WTC11 (cell line): ENCODE measurements around the gene NPHP3. TPM values are rescaled to one million over a fixed set of nuclear protein-coding genes. Genes with fewer than 3 reads are reported as not detected.
A peak's percentile ranks its signal among the peaks of the same experiment; 100 is the strongest.

Experiments
- ATAC-seq: fragments of 200-7000 bp; cut with Tn5 transposase; 2 replicates; pipeline ENCODE4 v1.10.0; 2021; ENCODE audit warnings: mild to moderate bottlenecking, moderate library complexity
- Bru-seq: library from RNA; stranded (reverse); fragments of 400-500 nt; gene quantifications from one replicate; lab custom pipeline; 2021; lab: Mats Ljungman, UMichigan
- CTCF ChIA-PET: fragments of 300-600 bp; sonication (Branson Sonifier 250); formaldehyde crosslinking; loops from one replicate; lab custom pipeline; 2021; ENCODE audit warnings: antibody characterized with exemption; lab: Charles Lee
- POLR2A ChIA-PET: fragments of 350-600 bp; sonication (Branson Sonifier 250); formaldehyde crosslinking; loops from one replicate; lab custom pipeline; 2021; ENCODE audit warnings: antibody characterized with exemption; lab: Charles Lee
- DNase-seq: peaks from one replicate; pipeline ENCODE4 v3.0.0; 2021; ENCODE audit warnings: low spot score
- H3K27ac Mint-ChIP-seq: 2 replicates; pipeline ENCODE4 v1.8.0; 2021; ENCODE audit warnings: mixed read lengths
- H3K27me3 Mint-ChIP-seq: 2 replicates; pipeline ENCODE4 v1.8.0; 2021; ENCODE audit warnings: low read depth, mild to moderate bottlenecking, moderate library complexity, mixed read lengths
- H3K36me3 Mint-ChIP-seq: 2 replicates; pipeline ENCODE4 v1.8.0; 2021; ENCODE audit warnings: mixed read lengths
- H3K4me1 Mint-ChIP-seq: 2 replicates; pipeline ENCODE4 v1.8.0; 2022; ENCODE audit warnings: mixed read lengths
- H3K4me3 Mint-ChIP-seq: 2 replicates; pipeline ENCODE4 v1.8.0; 2021; ENCODE audit warnings: mild to moderate bottlenecking, moderate library complexity, mixed read lengths
- H3K9me3 Mint-ChIP-seq: 2 replicates; pipeline ENCODE4 v1.8.0; 2021; ENCODE audit warnings: mixed read lengths
- ATF1 ChIP-seq: sonication (generic); formaldehyde crosslinking; IDR thresholded peaks from 2 replicates; pipeline ENCODE4 v1.8.1; 2023; ENCODE audit warnings: mild to moderate bottlenecking, moderate library complexity, missing genetic modification reagents
- CBFB ChIP-seq: sonication (generic); formaldehyde crosslinking; IDR thresholded peaks from 2 replicates; pipeline ENCODE4 v1.8.1; 2022; ENCODE audit warnings: mild to moderate bottlenecking, low read depth, missing genetic modification reagents
- CREM ChIP-seq: sonication (generic); formaldehyde crosslinking; IDR thresholded peaks from 2 replicates; pipeline ENCODE4 v1.8.1; 2022; ENCODE audit warnings: mild to moderate bottlenecking, missing genetic modification reagents, moderate library complexity
- ELF4 ChIP-seq: sonication (generic); formaldehyde crosslinking; IDR thresholded peaks from 2 replicates; pipeline ENCODE4 v1.8.1; 2022; ENCODE audit warnings: low read depth, mild to moderate bottlenecking, moderate library complexity, missing genetic modification reagents
- EMX1 ChIP-seq: fragments of 250-450 bp; sonication (Bioruptor Pico); IDR thresholded peaks from 2 replicates; pipeline ENCODE4 v1.8.0; 2021; ENCODE audit warnings: mild to moderate bottlenecking
- GABPB1 ChIP-seq: sonication (generic); formaldehyde crosslinking; IDR thresholded peaks from 2 replicates; pipeline ENCODE4 v1.8.1; 2023; ENCODE audit warnings: mild to moderate bottlenecking, missing genetic modification reagents
- IRF2 ChIP-seq: sonication (generic); formaldehyde crosslinking; IDR thresholded peaks from 2 replicates; pipeline ENCODE4 v1.8.0; 2022; ENCODE audit warnings: low read depth, missing genetic modification reagents, borderline replicate concordance
- JUN ChIP-seq: sonication (generic); formaldehyde crosslinking; IDR thresholded peaks from 2 replicates; pipeline ENCODE4 v1.8.0; 2023; ENCODE audit warnings: mild to moderate bottlenecking, missing genetic modification reagents
- PRRX2 ChIP-seq: fragments of 250-450 bp; sonication (Bioruptor Pico); IDR thresholded peaks from 2 replicates; pipeline ENCODE4 v1.8.0; 2021; ENCODE audit warnings: mild to moderate bottlenecking
- SOX15 ChIP-seq: fragments of 250-450 bp; sonication (Bioruptor Pico); IDR thresholded peaks from 2 replicates; pipeline ENCODE4 v1.9.0; 2021; ENCODE audit warnings: mild to moderate bottlenecking
- SP1 ChIP-seq: sonication (generic); formaldehyde crosslinking; conservative IDR thresholded peaks from 2 replicates; pipeline ENCODE4 v1.8.1; 2022; ENCODE audit warnings: missing genetic modification reagents
- TP53 ChIP-seq: sonication (generic); formaldehyde crosslinking; IDR thresholded peaks from 2 replicates; pipeline ENCODE4 v1.8.1; 2023; ENCODE audit warnings: mild to moderate bottlenecking, missing genetic modification reagents
- ZNF138 ChIP-seq: sonication (generic); formaldehyde crosslinking; conservative IDR thresholded peaks from 2 replicates; pipeline ENCODE4 v1.8.1; 2022; ENCODE audit warnings: mild to moderate bottlenecking, moderate library complexity, missing genetic modification reagents
- ZNF671 ChIP-seq: fragments of 250-450 bp; sonication (Bioruptor Pico); IDR thresholded peaks from 2 replicates; pipeline ENCODE4 v1.8.0; 2021; ENCODE audit warnings: mild to moderate bottlenecking
- long read RNA-seq, 3 experiments: library from RNA in 1 of 3; library from capped mRNA in 1 of 3; library from polyadenylated mRNA in 1 of 3; unstranded in 2 of 3; stranded (forward) in 1 of 3; transcript quantifications; one replicate each; pipeline ENCODE4 v2.0.0, GENCODE V29; 2021
- total RNA-seq: library from RNA; stranded (reverse); gene quantifications from 3 replicates; pipeline ENCODE4 v1.2.3, GENCODE V29; 2021
- TF ChIP-seq, protein P1 (sequence below): sonication (generic); formaldehyde crosslinking; IDR thresholded peaks from 2 replicates; pipeline ENCODE4 v1.8.1; 2023; ENCODE audit warnings: mild to moderate bottlenecking, missing genetic modification reagents
- TF ChIP-seq, protein P2 (sequence below): sonication (generic); formaldehyde crosslinking; IDR thresholded peaks from 2 replicates; pipeline ENCODE4 v1.8.1; 2023; ENCODE audit warnings: mild to moderate bottlenecking, missing genetic modification reagents
- TF ChIP-seq, protein P3 (sequence below): fragments of 250-450 bp; sonication (Bioruptor Pico); IDR thresholded peaks from 2 replicates; pipeline ENCODE4 v1.9.0; 2021; ENCODE audit warnings: moderate library complexity, mild to moderate bottlenecking, inconsistent platforms, borderline replicate concordance
- TF ChIP-seq, protein P4 (sequence below): sonication (generic); formaldehyde crosslinking; conservative IDR thresholded peaks from 2 replicates; pipeline ENCODE4 v1.8.1; 2022; ENCODE audit warnings: mild to moderate bottlenecking, missing genetic modification reagents
- TF ChIP-seq, protein P5 (sequence below): sonication (generic); formaldehyde crosslinking; IDR thresholded peaks from 2 replicates; pipeline ENCODE4 v1.8.1; 2023; ENCODE audit warnings: mild to moderate bottlenecking, missing genetic modification reagents, moderate library complexity
- TF ChIP-seq, protein P6 (sequence below): sonication (generic); formaldehyde crosslinking; IDR thresholded peaks from 2 replicates; pipeline ENCODE4 v1.8.0; 2022; ENCODE audit warnings: mild to moderate bottlenecking, missing genetic modification reagents

The NPHP3 gene, protein sequence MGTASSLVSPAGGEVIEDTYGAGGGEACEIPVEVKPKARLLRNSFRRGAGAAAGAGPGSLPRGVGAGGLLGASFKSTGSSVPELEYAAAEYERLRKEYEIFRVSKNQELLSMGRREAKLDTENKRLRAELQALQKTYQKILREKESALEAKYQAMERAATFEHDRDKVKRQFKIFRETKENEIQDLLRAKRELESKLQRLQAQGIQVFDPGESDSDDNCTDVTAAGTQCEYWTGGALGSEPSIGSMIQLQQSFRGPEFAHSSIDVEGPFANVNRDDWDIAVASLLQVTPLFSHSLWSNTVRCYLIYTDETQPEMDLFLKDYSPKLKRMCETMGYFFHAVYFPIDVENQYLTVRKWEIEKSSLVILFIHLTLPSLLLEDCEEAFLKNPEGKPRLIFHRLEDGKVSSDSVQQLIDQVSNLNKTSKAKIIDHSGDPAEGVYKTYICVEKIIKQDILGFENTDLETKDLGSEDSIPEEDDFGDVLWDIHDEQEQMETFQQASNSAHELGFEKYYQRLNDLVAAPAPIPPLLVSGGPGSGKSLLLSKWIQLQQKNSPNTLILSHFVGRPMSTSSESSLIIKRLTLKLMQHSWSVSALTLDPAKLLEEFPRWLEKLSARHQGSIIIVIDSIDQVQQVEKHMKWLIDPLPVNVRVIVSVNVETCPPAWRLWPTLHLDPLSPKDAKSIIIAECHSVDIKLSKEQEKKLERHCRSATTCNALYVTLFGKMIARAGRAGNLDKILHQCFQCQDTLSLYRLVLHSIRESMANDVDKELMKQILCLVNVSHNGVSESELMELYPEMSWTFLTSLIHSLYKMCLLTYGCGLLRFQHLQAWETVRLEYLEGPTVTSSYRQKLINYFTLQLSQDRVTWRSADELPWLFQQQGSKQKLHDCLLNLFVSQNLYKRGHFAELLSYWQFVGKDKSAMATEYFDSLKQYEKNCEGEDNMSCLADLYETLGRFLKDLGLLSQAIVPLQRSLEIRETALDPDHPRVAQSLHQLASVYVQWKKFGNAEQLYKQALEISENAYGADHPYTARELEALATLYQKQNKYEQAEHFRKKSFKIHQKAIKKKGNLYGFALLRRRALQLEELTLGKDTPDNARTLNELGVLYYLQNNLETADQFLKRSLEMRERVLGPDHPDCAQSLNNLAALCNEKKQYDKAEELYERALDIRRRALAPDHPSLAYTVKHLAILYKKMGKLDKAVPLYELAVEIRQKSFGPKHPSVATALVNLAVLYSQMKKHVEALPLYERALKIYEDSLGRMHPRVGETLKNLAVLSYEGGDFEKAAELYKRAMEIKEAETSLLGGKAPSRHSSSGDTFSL (N-terminal part only)
- 13.1 to 15.4 TPM (median 14.7 TPM) in 3 replicates for total RNA-seq
- Bru-seq, nascent RNA = percentile 83 among the genes with signal in this experiment
- long read RNA-seq, experiment 1, full-length matches to known transcripts = 11 of 24 reads
- long read RNA-seq, experiment 1, partial matches to known transcripts = 5 of 24 reads
- long read RNA-seq, experiment 1, other reads (novel, unspliced or antisense) = 8 of 24 reads
- long read RNA-seq, experiment 2, full-length matches to known transcripts = 1 of 7 reads
- long read RNA-seq, experiment 2, partial matches to known transcripts = 3 of 7 reads
- long read RNA-seq, experiment 2, other reads (novel, unspliced or antisense) = 3 of 7 reads
- long read RNA-seq, experiment 3 = 0 reads

DNA sequence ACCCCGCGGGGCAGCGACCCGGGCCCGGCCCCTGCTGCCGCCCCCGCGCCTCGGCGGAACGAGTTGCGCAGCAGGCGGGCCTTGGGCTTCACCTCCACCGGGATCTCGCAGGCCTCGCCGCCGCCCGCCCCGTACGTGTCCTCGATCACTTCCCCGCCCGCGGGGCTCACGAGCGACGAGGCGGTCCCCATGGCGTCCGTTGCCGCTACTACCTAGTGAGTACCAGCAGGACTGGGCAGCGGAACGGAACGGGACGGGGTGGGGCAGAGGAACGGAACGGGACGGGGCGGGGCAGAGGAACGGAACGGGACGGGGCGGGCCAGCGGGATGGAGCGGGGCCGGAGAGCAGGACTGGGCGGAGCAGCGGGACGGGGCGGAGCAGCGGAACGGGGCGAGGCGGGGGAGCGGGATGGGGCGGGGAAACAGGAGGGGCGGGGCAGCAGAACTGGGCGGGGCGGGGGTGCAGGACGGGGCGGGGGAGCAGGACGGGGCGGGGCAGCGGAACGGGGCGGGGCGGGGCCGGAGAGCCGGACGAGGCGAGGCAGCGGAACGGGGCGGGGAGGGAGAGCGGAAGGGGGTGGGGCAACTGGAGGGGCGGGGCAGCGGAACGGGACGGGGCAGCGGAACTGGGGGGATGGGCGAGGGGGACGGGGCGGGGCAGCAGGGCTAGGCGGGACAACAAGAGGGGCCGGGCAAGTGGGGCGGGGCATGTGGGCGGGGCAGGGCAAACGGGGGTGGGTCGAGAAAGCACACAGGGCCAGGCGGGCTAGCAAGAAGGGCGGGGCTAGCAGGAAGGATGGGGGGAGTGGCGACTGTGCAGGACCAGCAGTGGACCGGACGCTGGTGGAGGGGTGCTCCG is at the start of gene NPHP3:
TSS of gene NPHP3 (minus strand) at position 245 of the 859 bp plus-strand sequence. CDS start at position 191, 54 bp downstream.
- peak within 1 kb of the TSS; percentile 95 for H3K4me3 Mint-ChIP-seq
- no peaks in the 10 kb centered on the region for H3K27me3 Mint-ChIP-seq
- no peaks in the 10 kb centered on the region for H3K9me3 Mint-ChIP-seq
- CTCF ChIA-PET = interaction anchor here (1.0 to 1.1 kb wide), 2 partner anchors 9 kb away, joined by 3 read pairs; no protein-coding TSS in a partner anchor
- peaks cover 6% of the 10 kb centered on the region for H3K36me3 Mint-ChIP-seq
- ATAC-seq (peak; percentile 87), DNase-seq (peak; percentile 97)
- peaks cover 26% of the 10 kb centered on the region for H3K4me1 Mint-ChIP-seq
- H3K27ac Mint-ChIP-seq = peak within 1 kb of the TSS; percentile 89
- POLR2A ChIA-PET = interaction anchor here (1.1 kb wide), 1 partner anchor 62 kb away, joined by 4 read pairs; no protein-coding TSS in a partner anchor
- no peak for TF ChIP-seq EMX1 (CRISPR knock-in tag)
- TF ChIP-seq SP1 (CRISPR knock-in tag) = peak; percentile 83; the same call in 1 of the 2 replicates
- no peak for TF ChIP-seq IRF2 (CRISPR knock-in tag)
- TF ChIP-seq, protein P1, sequence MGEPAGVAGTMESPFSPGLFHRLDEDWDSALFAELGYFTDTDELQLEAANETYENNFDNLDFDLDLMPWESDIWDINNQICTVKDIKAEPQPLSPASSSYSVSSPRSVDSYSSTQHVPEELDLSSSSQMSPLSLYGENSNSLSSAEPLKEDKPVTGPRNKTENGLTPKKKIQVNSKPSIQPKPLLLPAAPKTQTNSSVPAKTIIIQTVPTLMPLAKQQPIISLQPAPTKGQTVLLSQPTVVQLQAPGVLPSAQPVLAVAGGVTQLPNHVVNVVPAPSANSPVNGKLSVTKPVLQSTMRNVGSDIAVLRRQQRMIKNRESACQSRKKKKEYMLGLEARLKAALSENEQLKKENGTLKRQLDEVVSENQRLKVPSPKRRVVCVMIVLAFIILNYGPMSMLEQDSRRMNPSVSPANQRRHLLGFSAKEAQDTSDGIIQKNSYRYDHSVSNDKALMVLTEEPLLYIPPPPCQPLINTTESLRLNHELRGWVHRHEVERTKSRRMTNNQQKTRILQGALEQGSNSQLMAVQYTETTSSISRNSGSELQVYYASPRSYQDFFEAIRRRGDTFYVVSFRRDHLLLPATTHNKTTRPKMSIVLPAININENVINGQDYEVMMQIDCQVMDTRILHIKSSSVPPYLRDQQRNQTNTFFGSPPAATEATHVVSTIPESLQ (CRISPR knock-in tag) = no peak
- TF ChIP-seq CREM = no peak
- no peak for TF ChIP-seq ZNF671 (CRISPR knock-in tag)
- TF ChIP-seq, protein P2, sequence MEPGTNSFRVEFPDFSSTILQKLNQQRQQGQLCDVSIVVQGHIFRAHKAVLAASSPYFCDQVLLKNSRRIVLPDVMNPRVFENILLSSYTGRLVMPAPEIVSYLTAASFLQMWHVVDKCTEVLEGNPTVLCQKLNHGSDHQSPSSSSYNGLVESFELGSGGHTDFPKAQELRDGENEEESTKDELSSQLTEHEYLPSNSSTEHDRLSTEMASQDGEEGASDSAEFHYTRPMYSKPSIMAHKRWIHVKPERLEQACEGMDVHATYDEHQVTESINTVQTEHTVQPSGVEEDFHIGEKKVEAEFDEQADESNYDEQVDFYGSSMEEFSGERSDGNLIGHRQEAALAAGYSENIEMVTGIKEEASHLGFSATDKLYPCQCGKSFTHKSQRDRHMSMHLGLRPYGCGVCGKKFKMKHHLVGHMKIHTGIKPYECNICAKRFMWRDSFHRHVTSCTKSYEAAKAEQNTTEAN (CRISPR knock-in tag) = no peak
- TF ChIP-seq, protein P3, sequence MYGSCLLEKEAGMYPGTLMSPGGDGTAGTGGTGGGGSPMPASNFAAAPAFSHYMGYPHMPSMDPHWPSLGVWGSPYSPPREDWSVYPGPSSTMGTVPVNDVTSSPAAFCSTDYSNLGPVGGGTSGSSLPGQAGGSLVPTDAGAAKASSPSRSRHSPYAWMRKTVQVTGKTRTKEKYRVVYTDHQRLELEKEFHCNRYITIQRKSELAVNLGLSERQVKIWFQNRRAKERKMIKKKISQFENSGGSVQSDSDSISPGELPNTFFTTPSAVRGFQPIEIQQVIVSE = no peak
- no peak for TF ChIP-seq PRRX2
- no peak for TF ChIP-seq GABPB1 (CRISPR knock-in tag)
- TF ChIP-seq CBFB (CRISPR knock-in tag) = no peak
- TF ChIP-seq SOX15 (CRISPR knock-in tag) = no peak
- TF ChIP-seq ATF1 (CRISPR knock-in tag) = no peak
- no peak; the same call in 1 of the 2 replicates for TF ChIP-seq ZNF138
- TF ChIP-seq, protein P4, sequence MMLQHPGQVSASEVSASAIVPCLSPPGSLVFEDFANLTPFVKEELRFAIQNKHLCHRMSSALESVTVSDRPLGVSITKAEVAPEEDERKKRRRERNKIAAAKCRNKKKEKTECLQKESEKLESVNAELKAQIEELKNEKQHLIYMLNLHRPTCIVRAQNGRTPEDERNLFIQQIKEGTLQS (CRISPR knock-in tag) = no peak
- 0 out of 2 replicates have a peak, but pooled peaks have one; percentile 39 for TF ChIP-seq TP53 (CRISPR knock-in tag)
- no peak for TF ChIP-seq ELF4 (CRISPR knock-in tag)
- TF ChIP-seq JUN (CRISPR knock-in tag) = no peak
- TF ChIP-seq, protein P5, sequence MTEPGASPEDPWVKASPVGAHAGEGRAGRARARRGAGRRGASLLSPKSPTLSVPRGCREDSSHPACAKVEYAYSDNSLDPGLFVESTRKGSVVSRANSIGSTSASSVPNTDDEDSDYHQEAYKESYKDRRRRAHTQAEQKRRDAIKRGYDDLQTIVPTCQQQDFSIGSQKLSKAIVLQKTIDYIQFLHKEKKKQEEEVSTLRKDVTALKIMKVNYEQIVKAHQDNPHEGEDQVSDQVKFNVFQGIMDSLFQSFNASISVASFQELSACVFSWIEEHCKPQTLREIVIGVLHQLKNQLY (CRISPR knock-in tag) = no peak
- TF ChIP-seq, protein P6, sequence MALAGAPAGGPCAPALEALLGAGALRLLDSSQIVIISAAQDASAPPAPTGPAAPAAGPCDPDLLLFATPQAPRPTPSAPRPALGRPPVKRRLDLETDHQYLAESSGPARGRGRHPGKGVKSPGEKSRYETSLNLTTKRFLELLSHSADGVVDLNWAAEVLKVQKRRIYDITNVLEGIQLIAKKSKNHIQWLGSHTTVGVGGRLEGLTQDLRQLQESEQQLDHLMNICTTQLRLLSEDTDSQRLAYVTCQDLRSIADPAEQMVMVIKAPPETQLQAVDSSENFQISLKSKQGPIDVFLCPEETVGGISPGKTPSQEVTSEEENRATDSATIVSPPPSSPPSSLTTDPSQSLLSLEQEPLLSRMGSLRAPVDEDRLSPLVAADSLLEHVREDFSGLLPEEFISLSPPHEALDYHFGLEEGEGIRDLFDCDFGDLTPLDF (CRISPR knock-in tag) = no peak
